K562 (cell line): ENCODE data around the gene TAF1A. TPM values are rescaled to one million over a fixed set of nuclear protein-coding genes. Genes with fewer than 3 reads are reported as not detected.
A peak's percentile ranks its signal among the peaks of the same experiment; 100 is the strongest.

Source experiments
- ASH1L ChIP-seq: fragments of 450-650 bp; IDR thresholded peaks from 2 replicates; pipeline ENCODE4 v1.6.1; 2018; ENCODE audit warnings: borderline replicate concordance, mild to moderate bottlenecking, low read depth; ENCODE audit not compliant: partially characterized antibody
- POLR2B ChIP-seq: fragments of 450-650 bp; IDR thresholded peaks from 2 replicates; pipeline ENCODE4 v1.6.1; 2018; ENCODE audit warnings: low read depth; ENCODE audit not compliant: partially characterized antibody
- SIN3A ChIP-seq, 2 experiments: fragments of 150-350 bp in 1 of 2; IDR thresholded peaks; 2 replicates each; pipeline ENCODE4 v1.6.1; 2011 to 2016; ENCODE audit warnings: borderline replicate concordance in 2 of 2, low read depth in 2 of 2, low read length in 2 of 2, mild to moderate bottlenecking in 2 of 2, moderate library complexity in 2 of 2; ENCODE audit not compliant: control insufficient read depth in 1 of 2
- TAF9B ChIP-seq: fragments of 450-650 bp; IDR thresholded peaks from 2 replicates; pipeline ENCODE4 v1.6.1; 2018; ENCODE audit warnings: mild to moderate bottlenecking; ENCODE audit not compliant: partially characterized antibody
- TCF3 ChIP-seq: sonication (generic); formaldehyde crosslinking; IDR thresholded peaks from 2 replicates; pipeline ENCODE4 v1.4.0; 2020; ENCODE audit warnings: mild to moderate bottlenecking, missing genetic modification reagents
- ZBED1 ChIP-seq: IDR thresholded peaks from 2 replicates; pipeline ENCODE4 v1.6.1; 2014
- ZNF830 ChIP-seq: fragments of 250-450 bp; sonication (Bioruptor Pico); IDR thresholded peaks from 2 replicates; pipeline ENCODE4 v1.5.0; 2021; ENCODE audit warnings: mild to moderate bottlenecking
- ZZZ3 ChIP-seq: fragments of 450-650 bp; IDR thresholded peaks from 2 replicates; pipeline ENCODE4 v1.6.1; 2016; ENCODE audit warnings: antibody characterized with exemption, mild to moderate bottlenecking, moderate library complexity
- polyA plus RNA-seq, 8 experiments: library from polyadenylated mRNA; depleted of rRNA in 4 of 8; stranded (reverse) in 5 of 8; unstranded in 3 of 8; fragments of >200 nt; fragmentation: Nextera tagmentation in 2 of 8; fragmentation: Illumina TruSeq in 1 of 8; extraction: Ambion mirVana in 2 of 8; extraction: Trizol in 1 of 8; gene quantifications; 2 replicates each; pipeline versions ENCODE4 v1.2.1 to v1.2.3, GENCODE V29; 2011 to 2014; ENCODE audit warnings: inconsistent platforms in 1 of 8, missing spikeins in 1 of 8
- total RNA-seq, 7 experiments: library from RNA; depleted of rRNA in 6 of 7; stranded (reverse); fragments of >200 nt in 6 of 7; fragmentation: Illumina TruSeq in 2 of 7; extraction: Trizol in 2 of 7; gene quantifications; 2 replicates each; pipeline versions ENCODE4 v1.2.1 to v1.2.3, GENCODE V29; 2011 to 2021; ENCODE audit warnings: low replicate concordance in 1 of 7
- TF ChIP-seq, protein P1 (sequence below): fragments of 250-450 bp; sonication (Bioruptor Pico); IDR thresholded peaks from 2 replicates; pipeline ENCODE4 v1.4.0; 2020
- TF ChIP-seq, protein P2 (sequence below): fragments of 450-650 bp; formaldehyde crosslinking; IDR thresholded peaks from 2 replicates; pipeline ENCODE4 v1.4.0; 2020; ENCODE audit warnings: mild to moderate bottlenecking
- TF ChIP-seq, protein P3 (sequence below): sonication (generic); formaldehyde crosslinking; IDR thresholded peaks from 2 replicates; pipeline ENCODE4 v1.9.0; 2022; ENCODE audit warnings: mild to moderate bottlenecking, missing genetic modification reagents
- TF ChIP-seq, protein P4 (sequence below): fragments of 450-650 bp; IDR thresholded peaks from 2 replicates; pipeline ENCODE4 v1.6.1; 2016; ENCODE audit warnings: borderline replicate concordance
- TF ChIP-seq, protein P5 (sequence below): sonication (generic); formaldehyde crosslinking; IDR thresholded peaks from 2 replicates; pipeline ENCODE4 v1.8.0; 2022; ENCODE audit warnings: missing genetic modification reagents, mild to moderate bottlenecking, borderline replicate concordance
- TF ChIP-seq, protein P6 (sequence below): sonication (generic); formaldehyde crosslinking; IDR thresholded peaks from 2 replicates; pipeline ENCODE4 v1.8.0; 2023; ENCODE audit warnings: mild to moderate bottlenecking, missing genetic modification reagents
- TF ChIP-seq, protein P7 (sequence below): sonication (generic); formaldehyde crosslinking; IDR thresholded peaks from 2 replicates; pipeline ENCODE4 v1.8.0; 2023; ENCODE audit warnings: mild to moderate bottlenecking, missing genetic modification reagents

The TAF1A gene
- total and polyA plus RNA-seq, 9 of the 15 experiments (the other 6 are each of a cell fraction or from before 2014, with no cell fraction given) = 17.8 to 36.8 (median 25.3) TPM

DNA sequence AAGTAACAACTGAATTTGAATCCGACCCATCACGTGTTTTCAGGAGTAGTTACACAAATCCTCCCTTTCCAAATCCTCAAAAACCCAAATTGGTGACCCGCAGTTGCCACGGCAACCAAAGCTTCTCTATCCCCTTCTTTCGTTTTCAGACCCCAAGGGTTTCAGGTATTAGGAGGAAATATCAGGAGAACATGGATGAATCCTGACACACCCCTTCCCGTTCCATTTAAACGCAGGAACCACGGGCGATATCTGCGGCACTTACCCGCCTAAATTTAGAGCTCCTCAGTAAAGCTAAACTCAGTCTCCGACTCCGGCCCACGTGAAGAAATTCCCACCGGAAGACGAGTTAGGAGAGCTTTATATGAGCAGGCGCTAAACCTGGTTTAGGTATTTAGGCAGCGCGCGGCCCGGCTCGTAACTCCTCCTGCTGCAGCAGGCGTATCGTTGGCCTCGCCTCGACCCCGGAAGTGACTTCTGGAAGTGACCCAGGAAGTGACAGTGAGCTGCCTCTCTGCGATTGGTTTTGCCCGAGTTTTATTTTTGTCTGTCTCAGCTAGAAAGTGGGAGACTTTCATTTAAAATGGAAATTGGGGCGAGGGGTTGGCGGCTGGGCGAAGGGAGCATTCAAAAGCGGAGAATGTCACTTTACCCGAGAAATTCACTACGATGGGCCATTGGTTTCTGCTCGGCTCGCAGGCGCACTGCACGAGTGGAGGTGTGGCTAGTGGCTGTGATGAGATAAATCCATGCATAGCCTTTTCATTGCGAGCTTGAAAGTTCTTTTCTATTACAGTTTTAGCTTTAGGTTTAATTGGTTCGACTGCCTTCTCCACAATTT lies at the start of gene TAF1A (continued):
- TF ChIP-seq, protein P1, sequence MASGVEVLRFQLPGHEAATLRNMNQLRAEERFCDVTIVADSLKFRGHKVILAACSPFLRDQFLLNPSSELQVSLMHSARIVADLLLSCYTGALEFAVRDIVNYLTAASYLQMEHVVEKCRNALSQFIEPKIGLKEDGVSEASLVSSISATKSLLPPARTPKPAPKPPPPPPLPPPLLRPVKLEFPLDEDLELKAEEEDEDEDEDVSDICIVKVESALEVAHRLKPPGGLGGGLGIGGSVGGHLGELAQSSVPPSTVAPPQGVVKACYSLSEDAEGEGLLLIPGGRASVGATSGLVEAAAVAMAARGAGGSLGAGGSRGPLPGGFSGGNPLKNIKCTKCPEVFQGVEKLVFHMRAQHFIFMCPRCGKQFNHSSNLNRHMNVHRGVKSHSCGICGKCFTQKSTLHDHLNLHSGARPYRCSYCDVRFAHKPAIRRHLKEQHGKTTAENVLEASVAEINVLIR = peak; percentile 58; the same call in 1 of the 2 replicates
- TF ChIP-seq, protein P2, sequence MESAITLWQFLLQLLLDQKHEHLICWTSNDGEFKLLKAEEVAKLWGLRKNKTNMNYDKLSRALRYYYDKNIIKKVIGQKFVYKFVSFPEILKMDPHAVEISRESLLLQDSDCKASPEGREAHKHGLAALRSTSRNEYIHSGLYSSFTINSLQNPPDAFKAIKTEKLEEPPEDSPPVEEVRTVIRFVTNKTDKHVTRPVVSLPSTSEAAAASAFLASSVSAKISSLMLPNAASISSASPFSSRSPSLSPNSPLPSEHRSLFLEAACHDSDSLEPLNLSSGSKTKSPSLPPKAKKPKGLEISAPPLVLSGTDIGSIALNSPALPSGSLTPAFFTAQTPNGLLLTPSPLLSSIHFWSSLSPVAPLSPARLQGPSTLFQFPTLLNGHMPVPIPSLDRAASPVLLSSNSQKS (CRISPR knock-in tag) = peak; percentile 76; the same call in 1 of the 2 replicates
- TF ChIP-seq POLR2B = peak; percentile 86
- TF ChIP-seq, protein P3, sequence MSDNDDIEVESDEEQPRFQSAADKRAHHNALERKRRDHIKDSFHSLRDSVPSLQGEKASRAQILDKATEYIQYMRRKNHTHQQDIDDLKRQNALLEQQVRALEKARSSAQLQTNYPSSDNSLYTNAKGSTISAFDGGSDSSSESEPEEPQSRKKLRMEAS (CRISPR knock-in tag) = peak; percentile 88
- no peak for TF ChIP-seq ZNF830
- TF ChIP-seq ASH1L = peak; percentile 73
- no peak for TF ChIP-seq ZBED1
- TF ChIP-seq TAF9B = peak; percentile 67
- peak; percentile 85 to 88; a peak in 3 of 4 replicates for TF ChIP-seq SIN3A (IDR thresholded peaks at IDR 0.05; ENCODE audit: borderline replicate concordance in 2 of 2, control insufficient read depth in 1 of 2, low read depth in 2 of 2, low read length in 2 of 2)
- TF ChIP-seq, protein P4, sequence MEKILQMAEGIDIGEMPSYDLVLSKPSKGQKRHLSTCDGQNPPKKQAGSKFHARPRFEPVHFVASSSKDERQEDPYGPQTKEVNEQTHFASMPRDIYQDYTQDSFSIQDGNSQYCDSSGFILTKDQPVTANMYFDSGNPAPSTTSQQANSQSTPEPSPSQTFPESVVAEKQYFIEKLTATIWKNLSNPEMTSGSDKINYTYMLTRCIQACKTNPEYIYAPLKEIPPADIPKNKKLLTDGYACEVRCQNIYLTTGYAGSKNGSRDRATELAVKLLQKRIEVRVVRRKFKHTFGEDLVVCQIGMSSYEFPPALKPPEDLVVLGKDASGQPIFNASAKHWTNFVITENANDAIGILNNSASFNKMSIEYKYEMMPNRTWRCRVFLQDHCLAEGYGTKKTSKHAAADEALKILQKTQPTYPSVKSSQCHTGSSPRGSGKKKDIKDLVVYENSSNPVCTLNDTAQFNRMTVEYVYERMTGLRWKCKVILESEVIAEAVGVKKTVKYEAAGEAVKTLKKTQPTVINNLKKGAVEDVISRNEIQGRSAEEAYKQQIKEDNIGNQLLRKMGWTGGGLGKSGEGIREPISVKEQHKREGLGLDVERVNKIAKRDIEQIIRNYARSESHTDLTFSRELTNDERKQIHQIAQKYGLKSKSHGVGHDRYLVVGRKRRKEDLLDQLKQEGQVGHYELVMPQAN = peak; percentile 97
- TF ChIP-seq, protein P5, sequence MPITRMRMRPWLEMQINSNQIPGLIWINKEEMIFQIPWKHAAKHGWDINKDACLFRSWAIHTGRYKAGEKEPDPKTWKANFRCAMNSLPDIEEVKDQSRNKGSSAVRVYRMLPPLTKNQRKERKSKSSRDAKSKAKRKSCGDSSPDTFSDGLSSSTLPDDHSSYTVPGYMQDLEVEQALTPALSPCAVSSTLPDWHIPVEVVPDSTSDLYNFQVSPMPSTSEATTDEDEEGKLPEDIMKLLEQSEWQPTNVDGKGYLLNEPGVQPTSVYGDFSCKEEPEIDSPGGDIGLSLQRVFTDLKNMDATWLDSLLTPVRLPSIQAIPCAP = no peak
- TF ChIP-seq, protein P6, sequence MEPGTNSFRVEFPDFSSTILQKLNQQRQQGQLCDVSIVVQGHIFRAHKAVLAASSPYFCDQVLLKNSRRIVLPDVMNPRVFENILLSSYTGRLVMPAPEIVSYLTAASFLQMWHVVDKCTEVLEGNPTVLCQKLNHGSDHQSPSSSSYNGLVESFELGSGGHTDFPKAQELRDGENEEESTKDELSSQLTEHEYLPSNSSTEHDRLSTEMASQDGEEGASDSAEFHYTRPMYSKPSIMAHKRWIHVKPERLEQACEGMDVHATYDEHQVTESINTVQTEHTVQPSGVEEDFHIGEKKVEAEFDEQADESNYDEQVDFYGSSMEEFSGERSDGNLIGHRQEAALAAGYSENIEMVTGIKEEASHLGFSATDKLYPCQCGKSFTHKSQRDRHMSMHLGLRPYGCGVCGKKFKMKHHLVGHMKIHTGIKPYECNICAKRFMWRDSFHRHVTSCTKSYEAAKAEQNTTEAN (CRISPR knock-in tag) = no peak
- TF ChIP-seq TCF3 (CRISPR knock-in tag) = 0 out of 2 replicates have a peak, but pooled peaks have one; percentile 40
- no peak for TF ChIP-seq ZZZ3
- TF ChIP-seq, protein P7, sequence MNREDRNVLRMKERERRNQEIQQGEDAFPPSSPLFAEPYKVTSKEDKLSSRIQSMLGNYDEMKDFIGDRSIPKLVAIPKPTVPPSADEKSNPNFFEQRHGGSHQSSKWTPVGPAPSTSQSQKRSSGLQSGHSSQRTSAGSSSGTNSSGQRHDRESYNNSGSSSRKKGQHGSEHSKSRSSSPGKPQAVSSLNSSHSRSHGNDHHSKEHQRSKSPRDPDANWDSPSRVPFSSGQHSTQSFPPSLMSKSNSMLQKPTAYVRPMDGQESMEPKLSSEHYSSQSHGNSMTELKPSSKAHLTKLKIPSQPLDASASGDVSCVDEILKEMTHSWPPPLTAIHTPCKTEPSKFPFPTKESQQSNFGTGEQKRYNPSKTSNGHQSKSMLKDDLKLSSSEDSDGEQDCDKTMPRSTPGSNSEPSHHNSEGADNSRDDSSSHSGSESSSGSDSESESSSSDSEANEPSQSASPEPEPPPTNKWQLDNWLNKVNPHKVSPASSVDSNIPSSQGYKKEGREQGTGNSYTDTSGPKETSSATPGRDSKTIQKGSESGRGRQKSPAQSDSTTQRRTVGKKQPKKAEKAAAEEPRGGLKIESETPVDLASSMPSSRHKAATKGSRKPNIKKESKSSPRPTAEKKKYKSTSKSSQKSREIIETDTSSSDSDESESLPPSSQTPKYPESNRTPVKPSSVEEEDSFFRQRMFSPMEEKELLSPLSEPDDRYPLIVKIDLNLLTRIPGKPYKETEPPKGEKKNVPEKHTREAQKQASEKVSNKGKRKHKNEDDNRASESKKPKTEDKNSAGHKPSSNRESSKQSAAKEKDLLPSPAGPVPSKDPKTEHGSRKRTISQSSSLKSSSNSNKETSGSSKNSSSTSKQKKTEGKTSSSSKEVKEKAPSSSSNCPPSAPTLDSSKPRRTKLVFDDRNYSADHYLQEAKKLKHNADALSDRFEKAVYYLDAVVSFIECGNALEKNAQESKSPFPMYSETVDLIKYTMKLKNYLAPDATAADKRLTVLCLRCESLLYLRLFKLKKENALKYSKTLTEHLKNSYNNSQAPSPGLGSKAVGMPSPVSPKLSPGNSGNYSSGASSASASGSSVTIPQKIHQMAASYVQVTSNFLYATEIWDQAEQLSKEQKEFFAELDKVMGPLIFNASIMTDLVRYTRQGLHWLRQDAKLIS (CRISPR knock-in tag) = peak; percentile 46; the same call in 1 of the 2 replicates
